ENCODE measurements around the gene OTOS.

OTOS gene

DNA sequence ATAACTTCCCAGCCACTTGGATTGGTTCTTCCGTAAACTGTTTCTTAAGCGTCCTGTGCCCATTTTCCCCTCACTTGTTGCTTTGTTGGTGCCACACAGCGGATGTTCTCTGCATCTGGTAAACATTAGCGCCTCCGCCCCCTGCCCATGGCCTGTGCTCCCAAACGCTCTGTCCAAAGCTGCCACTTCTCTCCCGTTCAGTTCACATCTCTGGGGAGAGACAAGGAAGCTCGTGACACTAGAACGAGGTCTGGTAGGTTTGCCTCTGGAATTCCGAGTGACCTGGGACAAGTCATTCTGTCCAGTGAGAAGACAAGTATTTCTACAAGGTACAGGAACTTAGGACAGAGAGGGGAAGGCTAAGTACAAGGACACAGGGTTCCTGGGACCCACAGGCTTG, 13.7 kb downstream of the OTOS start:
- H3K4me1 ChIP-seq (ENCODE audit: insufficient read depth, low read length), result no peaks in the 10 kb centered on the region
- H2AFZ ChIP-seq (ENCODE audit: low read depth, low read length), result no peak overlapping the region
- H3K27me3 ChIP-seq (ENCODE audit: insufficient read depth, low read length), result no peaks in the 10 kb centered on the region
- no peak overlapping the region for H3K4me3 ChIP-seq (ENCODE audit: low read length)
- H3K36me3 ChIP-seq (ENCODE audit: insufficient read depth, low read length), result peaks cover 51% of the 10 kb centered on the region
- no peaks in the 10 kb centered on the region for H3K9me3 ChIP-seq (ENCODE audit: low read length)

- Histone ChIP-seq H2AFZ (ENCODE audit: low read depth, low read length) (no peak overlapping the region), H3K9me3 (ENCODE audit: low read length) (no peaks in the 10 kb centered on the region), H3K4me1 (ENCODE audit: insufficient read depth, low read length) (no peaks in the 10 kb centered on the region), H3K4me3 (ENCODE audit: low read length) (no peak overlapping the region), H3K36me3 (ENCODE audit: insufficient read depth, low read length) (peaks cover 42% of the 10 kb centered on the region), H3K27me3 (ENCODE audit: insufficient read depth, low read length) (no peaks in the 10 kb centered on the region)
These were observed 14.7 kb downstream of the OTOS start for GRCh38 chr2:240125742-240126141.

DNA sequence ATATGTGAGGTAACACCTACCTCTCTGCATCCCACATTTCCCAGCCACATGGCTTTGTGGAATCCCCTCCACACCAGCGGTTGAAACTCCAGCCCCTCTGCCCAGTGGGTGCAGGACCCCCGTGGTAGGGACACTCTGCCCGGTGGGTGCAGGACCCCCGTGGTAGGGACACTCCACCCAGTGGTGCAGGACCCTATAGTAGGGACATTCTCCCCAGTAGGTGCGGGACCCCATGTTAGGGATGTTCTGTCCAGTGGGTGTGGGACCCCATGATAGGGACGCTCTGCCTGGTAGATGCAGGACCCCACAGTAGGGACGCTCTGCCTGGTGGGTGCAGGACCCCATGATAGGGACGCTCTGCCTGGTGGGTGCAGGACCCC, 15.8 kb downstream of the OTOS start:
- peaks cover 31% of the 10 kb centered on the region for H3K36me3 ChIP-seq (ENCODE audit: insufficient read depth, low read length)
- H2AFZ ChIP-seq (ENCODE audit: low read depth, low read length), result no peak overlapping the region
- no peaks in the 10 kb centered on the region for H3K4me1 ChIP-seq (ENCODE audit: insufficient read depth, low read length)
- no peak overlapping the region for H3K4me3 ChIP-seq (ENCODE audit: low read length)
- no peaks in the 10 kb centered on the region for H3K9me3 ChIP-seq (ENCODE audit: low read length)
- H3K27me3 ChIP-seq (ENCODE audit: insufficient read depth, low read length), result no peaks in the 10 kb centered on the region

DNA sequence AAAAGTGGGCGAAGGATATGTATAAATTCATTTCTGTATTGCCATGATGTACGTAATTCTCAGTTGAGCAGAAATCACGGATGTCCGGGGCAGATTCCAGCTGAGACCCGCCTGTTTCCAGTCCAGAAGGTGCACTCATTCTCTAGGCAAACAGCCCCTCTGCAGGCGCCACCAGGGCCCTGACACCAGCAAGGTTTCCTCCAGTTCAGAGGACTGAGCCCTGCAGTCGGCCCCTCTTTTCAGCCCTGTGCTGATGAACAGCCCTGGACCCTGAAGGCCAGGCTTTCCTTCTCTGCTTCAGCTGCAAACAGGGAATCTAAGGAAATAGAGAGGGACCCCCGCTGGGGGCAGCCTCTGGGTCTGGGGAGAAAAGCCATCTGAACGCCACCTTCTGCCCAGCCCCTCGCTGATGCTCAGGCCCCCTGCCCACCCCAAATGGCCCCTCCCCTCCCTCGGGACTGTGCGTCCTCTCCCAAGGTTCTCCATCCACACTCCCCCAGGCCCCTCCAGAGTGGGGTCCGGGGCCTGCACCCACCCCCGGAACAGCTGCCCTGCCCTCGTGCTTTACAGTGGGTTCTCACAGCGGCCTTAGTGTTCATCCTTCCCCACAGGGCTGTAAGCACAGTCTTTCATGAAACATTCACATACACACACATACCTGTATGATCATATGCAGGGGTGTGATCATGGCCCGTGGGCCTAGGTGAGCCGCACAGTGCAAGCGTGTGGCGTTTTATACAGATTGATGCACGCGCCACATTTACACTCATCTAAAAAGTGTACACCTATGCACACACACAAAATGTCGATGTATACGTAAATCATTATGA, 16.4 kb downstream of the OTOS start:
- no peak overlapping the region for H2AFZ ChIP-seq (ENCODE audit: low read depth, low read length)

DNA sequence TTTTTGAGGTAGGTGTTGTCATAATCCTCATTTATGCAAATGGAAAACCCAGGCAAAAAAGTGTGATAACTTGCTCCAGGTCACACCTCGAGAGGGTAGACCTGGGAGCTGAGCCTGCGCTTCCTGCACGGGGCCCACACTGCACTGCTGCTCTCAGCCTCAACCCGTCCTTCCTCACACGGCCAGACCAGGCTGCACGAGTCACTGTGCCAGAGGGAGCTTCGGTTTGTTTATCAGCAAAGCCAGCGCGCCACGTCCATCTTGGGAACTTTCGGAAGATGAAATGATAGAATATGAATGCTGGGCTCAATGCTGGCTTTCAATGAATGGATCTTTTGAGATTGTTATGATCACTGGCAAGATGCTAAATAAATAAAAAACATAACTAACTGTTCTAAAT, 18.8 kb downstream of the OTOS start:
- no peaks in the 10 kb centered on the region for H3K27me3 ChIP-seq (ENCODE audit: insufficient read depth, low read length)
- H3K4me3 ChIP-seq (ENCODE audit: low read length), result no peak overlapping the region
- no peaks in the 10 kb centered on the region for H3K9me3 ChIP-seq (ENCODE audit: low read length)
- no peak overlapping the region for H2AFZ ChIP-seq (ENCODE audit: low read depth, low read length)
- no peaks in the 10 kb centered on the region for H3K4me1 ChIP-seq (ENCODE audit: insufficient read depth, low read length)
- peaks cover 11% of the 10 kb centered on the region for H3K36me3 ChIP-seq (ENCODE audit: insufficient read depth, low read length)

More for the DNA sequence above, 16.4 kb downstream of the OTOS start:
- Histone ChIP-seq H3K4me3 (ENCODE audit: low read length) (no peak overlapping the region), H3K36me3 (ENCODE audit: insufficient read depth, low read length) (peaks cover 26% of the 10 kb centered on the region), H3K9me3 (ENCODE audit: low read length) (no peaks in the 10 kb centered on the region), H3K4me1 (ENCODE audit: insufficient read depth, low read length) (no peaks in the 10 kb centered on the region), H3K27me3 (ENCODE audit: insufficient read depth, low read length) (no peaks in the 10 kb centered on the region)

DNA sequence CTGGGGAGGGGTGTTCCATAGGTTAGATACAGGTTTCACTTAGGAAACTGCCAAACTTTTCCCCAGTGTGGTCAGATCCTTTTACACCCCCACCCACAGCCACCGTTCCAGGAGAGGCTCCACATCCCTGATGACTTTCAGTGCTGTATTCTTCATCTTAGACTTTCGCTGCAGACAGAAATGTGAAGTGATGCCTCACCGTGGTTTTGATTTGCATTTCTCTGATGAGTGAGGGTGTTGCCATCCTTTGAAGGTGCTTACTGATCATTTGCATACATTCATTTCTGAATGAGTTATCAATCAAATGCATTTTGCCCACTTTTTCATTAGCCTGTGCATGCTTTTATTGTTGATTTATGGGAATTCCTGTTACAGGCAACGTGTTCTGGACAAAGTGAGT, 19.3 kb downstream of the OTOS start:
- no peaks in the 10 kb centered on the region for H3K9me3 ChIP-seq (ENCODE audit: low read length)
- H3K4me3 ChIP-seq (ENCODE audit: low read length), result no peak overlapping the region
- H3K4me1 ChIP-seq (ENCODE audit: insufficient read depth, low read length), result no peaks in the 10 kb centered on the region
- H3K27me3 ChIP-seq (ENCODE audit: insufficient read depth, low read length), result no peaks in the 10 kb centered on the region
- H3K36me3 ChIP-seq (ENCODE audit: insufficient read depth, low read length), result peaks cover 6% of the 10 kb centered on the region
- no peak overlapping the region for H2AFZ ChIP-seq (ENCODE audit: low read depth, low read length)

GRCh38 chr2:240114233-240114632, 26.2 kb downstream of the OTOS start:
- Histone ChIP-seq H3K27me3 (ENCODE audit: insufficient read depth, low read length) (peaks cover 10% of the 10 kb centered on the region), H3K4me3 (ENCODE audit: low read length) (no peak overlapping the region), H2AFZ (ENCODE audit: low read depth, low read length) (no peak overlapping the region), H3K9me3 (ENCODE audit: low read length) (no peaks in the 10 kb centered on the region), H3K36me3 (ENCODE audit: insufficient read depth, low read length) (no peaks in the 10 kb centered on the region), H3K4me1 (ENCODE audit: insufficient read depth, low read length) (no peaks in the 10 kb centered on the region)

DNA sequence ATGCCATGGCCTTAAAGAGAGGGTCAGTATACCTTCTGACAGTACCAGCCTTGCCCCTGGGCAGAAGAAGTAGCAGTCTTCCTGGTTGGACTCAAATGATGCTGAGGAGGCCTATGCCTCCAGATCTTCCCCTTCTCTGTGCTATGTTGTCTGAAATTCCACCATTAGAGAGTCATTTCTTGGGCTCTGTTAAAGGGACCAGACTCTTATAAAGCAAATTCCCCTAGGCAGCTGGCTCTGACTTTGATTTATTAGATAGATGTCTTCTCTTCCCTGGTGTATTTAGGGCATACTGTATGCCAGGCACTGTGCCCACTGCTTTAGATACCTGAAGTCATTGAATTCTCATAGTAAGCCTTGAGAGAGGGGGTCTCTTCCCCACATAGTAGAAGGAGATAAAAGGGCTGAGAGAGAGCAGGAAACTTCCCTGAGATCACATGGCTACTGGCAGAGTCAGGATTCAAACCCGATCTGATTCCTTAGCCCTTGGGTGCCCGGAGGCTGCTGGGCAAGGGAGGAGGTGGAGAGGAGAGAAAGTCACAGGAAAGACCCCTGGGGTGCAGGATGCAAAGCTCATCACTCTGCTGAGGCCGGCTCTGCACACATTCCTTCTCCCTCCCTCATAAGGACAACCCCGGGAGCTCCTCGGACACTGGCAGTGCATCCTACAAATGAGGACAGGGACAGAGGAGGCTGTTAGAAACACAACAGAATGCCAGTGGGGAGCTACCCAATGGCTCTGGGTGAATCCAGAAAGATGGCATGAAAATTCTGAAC, 27.4 kb downstream of the OTOS start:
- Histone ChIP-seq H3K4me3 (ENCODE audit: low read length) (no peak overlapping the region), H3K27me3 (ENCODE audit: insufficient read depth, low read length) (peaks cover 10% of the 10 kb centered on the region), H3K36me3 (ENCODE audit: insufficient read depth, low read length) (no peaks in the 10 kb centered on the region), H3K4me1 (ENCODE audit: insufficient read depth, low read length) (no peaks in the 10 kb centered on the region), H2AFZ (ENCODE audit: low read depth, low read length) (no peak overlapping the region), H3K9me3 (ENCODE audit: low read length) (no peaks in the 10 kb centered on the region)

GRCh38 chr2:240111253-240111652, 29.2 kb downstream of the OTOS start:
- no peak overlapping the region for H2AFZ ChIP-seq (ENCODE audit: low read depth, low read length)
- H3K4me1 ChIP-seq (ENCODE audit: insufficient read depth, low read length), result no peaks in the 10 kb centered on the region
- H3K4me3 ChIP-seq (ENCODE audit: low read length), result no peak overlapping the region
- H3K27me3 ChIP-seq (ENCODE audit: insufficient read depth, low read length), result peaks cover 10% of the 10 kb centered on the region
- no peaks in the 10 kb centered on the region for H3K36me3 ChIP-seq (ENCODE audit: insufficient read depth, low read length)
- no peaks in the 10 kb centered on the region for H3K9me3 ChIP-seq (ENCODE audit: low read length)

- Histone ChIP-seq H2AFZ (ENCODE audit: low read depth, low read length) (no peak overlapping the region), H3K4me1 (ENCODE audit: insufficient read depth, low read length) (no peaks in the 10 kb centered on the region), H3K27me3 (ENCODE audit: insufficient read depth, low read length) (peaks cover 10% of the 10 kb centered on the region), H3K36me3 (ENCODE audit: insufficient read depth, low read length) (no peaks in the 10 kb centered on the region), H3K9me3 (ENCODE audit: low read length) (no peaks in the 10 kb centered on the region), H3K4me3 (ENCODE audit: low read length) (no peak overlapping the region)
These were observed 31.1 kb downstream of the OTOS start for GRCh38 chr2:240109386-240109785.

DNA sequence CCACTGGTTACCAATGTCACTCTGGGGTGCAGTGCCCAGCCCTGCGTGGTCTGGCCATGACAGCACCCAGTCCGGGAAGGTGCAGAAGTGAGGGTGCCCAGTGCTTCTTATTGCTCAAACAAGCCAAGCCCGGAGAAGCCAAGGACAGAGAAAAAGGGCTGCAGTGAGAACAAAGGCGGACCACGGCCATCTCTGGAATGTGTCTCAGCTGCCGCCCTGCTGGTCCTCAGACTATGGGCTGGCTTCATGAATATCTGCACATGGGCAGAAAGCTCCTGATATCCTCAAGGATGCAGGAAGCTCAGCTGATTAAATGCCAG, 33.0 kb downstream of the OTOS start:
- no peak overlapping the region for H2AFZ ChIP-seq (ENCODE audit: low read depth, low read length)
- no peak overlapping the region for H3K4me3 ChIP-seq (ENCODE audit: low read length)
- no peaks in the 10 kb centered on the region for H3K36me3 ChIP-seq (ENCODE audit: insufficient read depth, low read length)
- no peaks in the 10 kb centered on the region for H3K27me3 ChIP-seq (ENCODE audit: insufficient read depth, low read length)
- H3K9me3 ChIP-seq (ENCODE audit: low read length), result no peaks in the 10 kb centered on the region
- no peaks in the 10 kb centered on the region for H3K4me1 ChIP-seq (ENCODE audit: insufficient read depth, low read length)

- Histone ChIP-seq H3K9me3 (ENCODE audit: low read length) (no peaks in the 10 kb centered on the region), H3K27me3 (ENCODE audit: insufficient read depth, low read length) (no peaks in the 10 kb centered on the region), H3K4me1 (ENCODE audit: insufficient read depth, low read length) (no peaks in the 10 kb centered on the region), H2AFZ (ENCODE audit: low read depth, low read length) (no peak overlapping the region), H3K36me3 (ENCODE audit: insufficient read depth, low read length) (no peaks in the 10 kb centered on the region), H3K4me3 (ENCODE audit: low read length) (no peak overlapping the region)
These were observed 33.5 kb downstream of the OTOS start for GRCh38 chr2:240106765-240107476.

- H2AFZ ChIP-seq (ENCODE audit: low read depth, low read length), result no peak overlapping the region
- H3K27me3 ChIP-seq (ENCODE audit: insufficient read depth, low read length), result no peaks in the 10 kb centered on the region
- H3K4me1 ChIP-seq (ENCODE audit: insufficient read depth, low read length), result no peaks in the 10 kb centered on the region
These were observed 34.5 kb downstream of the OTOS start for GRCh38 chr2:240105982-240106381.

More at GRCh38 chr2:240105982-240106381, 34.5 kb downstream of the OTOS start:
- no peaks in the 10 kb centered on the region for H3K9me3 ChIP-seq (ENCODE audit: low read length)
- H3K4me3 ChIP-seq (ENCODE audit: low read length), result no peak overlapping the region
- no peaks in the 10 kb centered on the region for H3K36me3 ChIP-seq (ENCODE audit: insufficient read depth, low read length)
